Measurements from ENCODE around the gene SPRYD3.

DNA sequence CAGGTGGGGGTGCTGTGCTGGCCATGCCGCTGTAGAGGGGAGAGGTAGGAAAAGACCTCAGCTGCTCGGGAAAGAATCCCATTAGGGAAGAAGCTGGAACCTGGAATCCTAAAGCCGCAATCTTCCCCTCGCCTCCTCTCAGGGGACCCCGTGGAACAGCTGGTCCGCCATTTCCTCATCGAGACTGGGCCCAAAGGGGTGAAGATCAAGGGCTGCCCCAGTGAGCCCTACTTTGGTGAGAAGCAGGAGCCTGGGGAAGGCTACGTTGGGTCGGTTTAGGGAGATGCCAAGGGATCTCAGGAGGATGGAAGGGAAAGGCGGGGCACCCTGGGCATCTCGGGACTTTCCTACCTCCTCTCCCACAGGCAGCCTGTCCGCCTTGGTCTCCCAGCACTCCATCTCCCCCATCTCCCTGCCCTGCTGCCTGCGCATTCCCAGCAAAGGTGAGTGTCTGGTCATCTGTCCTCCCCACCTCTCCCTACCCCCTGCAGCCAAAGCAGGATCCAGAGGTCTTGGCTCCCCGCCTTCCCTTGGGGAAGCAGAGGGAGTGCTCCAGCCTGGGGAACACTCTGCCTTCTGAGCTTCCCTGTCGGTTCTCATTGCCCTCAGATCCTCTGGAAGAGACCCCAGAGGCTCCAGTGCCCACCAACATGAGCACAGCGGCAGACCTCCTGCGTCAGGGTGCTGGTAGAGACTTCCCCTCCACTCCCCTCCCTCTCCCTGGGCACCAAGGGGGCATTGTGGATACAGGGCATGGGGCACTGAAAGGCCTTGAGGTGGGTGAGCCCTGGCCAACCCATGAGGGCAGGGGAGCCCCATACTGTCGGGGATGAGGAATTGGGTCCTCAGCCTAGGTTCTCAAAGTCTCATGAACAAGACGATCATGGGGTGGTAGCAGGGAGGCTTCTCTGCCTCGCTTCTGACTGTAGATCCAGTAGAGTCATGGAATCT, 16.9 kb downstream of the SPRYD3 start:
- no peak for TF ChIP-seq SPI1 (IDR thresholded peaks at IDR 0.05; ENCODE audit: low read depth, low read length)
- no peak for TF ChIP-seq POLR2A (IDR thresholded peaks at IDR 0.05; ENCODE audit: low read depth, low read length)
- no peak for TF ChIP-seq POU2F2 (IDR thresholded peaks at IDR 0.05; ENCODE audit: low read depth, low read length)
- TF ChIP-seq POLR2AphosphoS5 (IDR thresholded peaks at IDR 0.05; ENCODE audit: low read depth, low read length): no peak
- no peak for TF ChIP-seq TAF1 (IDR thresholded peaks at IDR 0.05; ENCODE audit: low read depth, low read length)
- no peak for TF ChIP-seq PAX5 (IDR thresholded peaks at IDR 0.05; ENCODE audit: insufficient read depth, low read length, severe bottlenecking)
